ENCODE data around the gene LRRC70.
"Not testable (repeated sequence)": the region's sequence is repeated elsewhere in the genome, so short reads cannot be mapped to it uniquely, and the experiment has no call there.

LRRC70 gene

GRCh38 chr5:62606878-62607277 is 28.3 kb downstream of the LRRC70 start:
- DNase-seq (ENCODE audit: low read depth in 2 of 2) = no peak

- no peak for DNase-seq (ENCODE audit: low read depth in 2 of 2)
These were observed 29.0 kb downstream of the LRRC70 start for GRCh38 chr5:62607615-62608014.

GRCh38 chr5:62608529-62609511 is 30.2 kb downstream of the LRRC70 start:
- DNase-seq (ENCODE audit: low read depth in 2 of 2) = no peak

GRCh38 chr5:62614355-62614754 is 35.7 kb downstream of the LRRC70 start:
- no peak for DNase-seq (ENCODE audit: low read depth in 2 of 2)

- no peak for DNase-seq (ENCODE audit: low read depth in 2 of 2)
These were observed 38.1 kb downstream of the LRRC70 start for GRCh38 chr5:62616615-62617277.

GRCh38 chr5:62617943-62618342 is 39.3 kb downstream of the LRRC70 start:
- DNase-seq (ENCODE audit: low read depth in 2 of 2) = no peak

- no peak for DNase-seq (ENCODE audit: low read depth in 2 of 2)
These were observed 42.1 kb downstream of the LRRC70 start for GRCh38 chr5:62620761-62621160.

GRCh38 chr5:62621280-62621679 is 42.7 kb downstream of the LRRC70 start:
- no peak for DNase-seq (ENCODE audit: low read depth in 2 of 2)

- DNase-seq (ENCODE audit: low read depth in 2 of 2) = no peak
These were observed 44.7 kb downstream of the LRRC70 start for GRCh38 chr5:62623271-62623670.

GRCh38 chr5:62624436-62624835 is 45.8 kb downstream of the LRRC70 start:
- DNase-seq (ENCODE audit: low read depth in 2 of 2) = not testable (repeated sequence)

GRCh38 chr5:62626534-62626933 is 47.9 kb downstream of the LRRC70 start:
- no peak for DNase-seq (ENCODE audit: low read depth in 2 of 2)

GRCh38 chr5:62627121-62627520 is 48.5 kb downstream of the LRRC70 start:
- DNase-seq (ENCODE audit: low read depth in 2 of 2) = no peak

GRCh38 chr5:62627901-62628300 is 49.3 kb downstream of the LRRC70 start:
- DNase-seq (ENCODE audit: low read depth in 2 of 2) = no peak
